Pancreas (tissue), 10 donors: ENCODE measurements around the gene HNRNPA0. TPM values are rescaled to one million over a fixed set of nuclear protein-coding genes. Genes with fewer than 3 reads are reported as not detected.

Source experiments
- ATAC-seq, 4 donors: fragments of 200-7000 bp; cut with Tn5 transposase; one replicate each; pipeline versions ENCODE4 v1.8.0 to v1.9.1; 2020; ENCODE audit warnings: mild to moderate bottlenecking in 4 of 4, moderate library complexity in 4 of 4
- DNase-seq, 6 donors: peaks; one replicate each; pipeline ENCODE4 v3.0.0-alpha.2; 2020
- FAIRE-seq: peaks from 2 replicates; lab custom pipeline; 2012; peaks lifted over from hg19 to GRCh38; lab: Jason Lieb, UNC
- H3K27ac ChIP-seq, 4 donors: fragments of 200-600 bp; sonication (generic); 1 replicate in 3 of 4; 2 replicates in 1 of 4; pipeline versions ENCODE4 v1.5.0 to v1.8.0; 2020
- H3K27me3 ChIP-seq, 4 donors: fragments of 200-600 bp; one replicate each; pipeline ENCODE4 v1.8.0; 2021
- H3K36me3 ChIP-seq, 3 donors: fragments of 200-600 bp; sonication (generic) in 1 of 3; one replicate each; pipeline versions ENCODE4 v1.5.0 to v1.8.0; 2020 to 2021
- H3K4me1 ChIP-seq, 3 donors: fragments of 200-600 bp; one replicate each; pipeline ENCODE4 v1.8.0; 2021
- H3K4me3 ChIP-seq, 4 donors: fragments of 200-600 bp; sonication (generic) in 2 of 4; one replicate each; pipeline versions ENCODE4 v1.5.0 to v1.8.0; 2020 to 2021
- H3K9me3 ChIP-seq, 4 donors: fragments of 200-600 bp; one replicate each; pipeline ENCODE4 v1.8.0; 2021
- CTCF ChIP-seq, 4 donors: fragments of 200-600 bp; sonication (generic) in 3 of 4; IDR thresholded peaks; one replicate each; pipeline versions ENCODE4 v1.5.0 to v1.8.0; 2021; ENCODE audit warnings: antibody characterized with exemption in 4 of 4
- WGBS, 2 donors: extraction: QIAGEN DNeasy Blood & Tissue Kit; methylation state at CpG; one replicate each; pipeline ENCODE4 v1.1.7; 2013; 5-methylcytosine and 5-hydroxymethylcytosine counted together
- intact Hi-C, 3 donors: fragments of 100-400 bp; cut with DNase I; formaldehyde crosslinking; loops; one replicate each; pipeline versions ENCODE4 v1.11.1 to v1.14.2; 2022
- polyA plus RNA-seq, 2 donors: library from polyadenylated mRNA; stranded (reverse); fragments of 200-250 nt; gene quantifications; one replicate each; pipeline ENCODE4 v1.2.3, GENCODE V29; 2013
- total RNA-seq, 6 donors: library from RNA; stranded (reverse); fragmentation: NEBNext Ultra II Directional in 4 of 6; extraction: Animal tissue kit (Norgen Biotek cat#: 25700) in 4 of 6; gene quantifications; one replicate each; pipeline versions ENCODE4 v1.2.1 to v1.2.4, GENCODE V29; 2021 to 2023
- donor health status: healthy with polysubstance abuse.
- donor health status: DM: no; HTN: no; CAD: no; lungs with moderate emphysema.
- donor health status: DM: no; HTN: no; CAD: no.
- donor health status: control.
- donor health status: control.
- donor health status: Bipolar disorder and iron deficiency.
- donor health status: DM: yes; HTN: yes; CAD: no.
- donor health status: DM: no; HTN: no; CAD: no.
- donor health status: DM: no; HTN: no; CAD: no.
- donor health status: DM: yes; HTN: yes; CAD: no.

Gene HNRNPA0
- total and polyA plus RNA-seq, 8 donors = 8.0 to 14.1 (median 12.2) TPM

GRCh38 chr5:137710086-137710485 lies 44.1 kb downstream of the HNRNPA0 start:
- no peak for FAIRE-seq
- intact Hi-C loops = no loop called here
- H3K4me1 ChIP-seq = peaks cover 0 to 10% (median 5%) of the 10 kb centered on the region in 3 donors
- no peaks in the 10 kb centered on the region for H3K9me3 ChIP-seq
- H3K27me3 ChIP-seq = no peaks in the 10 kb centered on the region
- no peak for TF ChIP-seq CTCF (IDR thresholded peaks at IDR 0.05)
- no peak for DNase-seq
- H3K4me3 ChIP-seq = no peak overlapping the region
- WGBS, 2 donors = 93 to 94% methylated on average over 5 of the region's 5 CpGs
- H3K27ac ChIP-seq = no peak overlapping the region
- no peak for ATAC-seq
- H3K36me3 ChIP-seq = no peaks in the 10 kb centered on the region

DNA sequence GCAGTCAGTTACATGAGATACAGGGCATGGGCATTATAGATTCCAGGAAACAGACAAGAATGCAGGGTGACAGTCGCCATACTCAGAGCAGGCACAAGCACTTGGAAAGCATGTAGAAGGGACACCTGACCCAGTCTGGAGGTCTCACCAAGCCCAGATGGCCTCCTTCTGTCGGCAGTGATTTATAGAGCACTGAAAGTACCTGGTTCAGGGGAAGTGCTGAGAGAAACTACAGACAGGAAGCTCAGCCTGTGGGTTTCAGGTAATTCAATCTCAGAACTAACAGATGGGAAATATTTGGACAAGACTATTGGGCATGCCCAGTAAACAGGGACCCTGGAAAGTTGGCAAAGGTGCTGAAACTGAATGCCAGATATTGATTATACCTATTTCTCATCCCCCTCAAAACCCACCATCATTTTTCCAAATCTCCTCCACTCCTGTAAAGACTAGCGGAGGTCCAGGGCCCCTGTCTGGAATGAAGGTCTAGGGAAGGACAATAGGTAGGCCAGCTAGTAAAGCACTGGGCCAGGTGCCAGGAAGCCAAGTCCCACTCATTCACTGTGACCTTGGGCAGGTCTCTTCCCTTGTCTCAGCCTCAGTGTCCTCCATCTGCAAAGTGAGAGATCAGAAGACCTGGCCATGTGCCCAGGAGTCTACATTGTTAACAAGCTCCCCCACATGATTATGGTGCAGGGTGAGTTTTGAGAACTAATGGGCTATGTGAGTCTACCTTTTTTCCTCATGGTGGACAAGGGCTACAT lies 45.2 kb downstream of the HNRNPA0 start:
- TF ChIP-seq CTCF (IDR thresholded peaks at IDR 0.05) = no peak
- DNase-seq (peak in 1 of 6 donors; percentile 32), FAIRE-seq (no peak), ATAC-seq (peak; percentile 39 to 73 (median 58))
- WGBS, 2 donors = 64 to 74% methylated on average over 3 of the region's 3 CpGs
- intact Hi-C loops = no loop called here
- peaks cover 0 to 10% (median 5%) of the 10 kb centered on the region in 3 donors for H3K4me1 ChIP-seq
- H3K27ac ChIP-seq = no peak overlapping the region
- no peaks in the 10 kb centered on the region for H3K27me3 ChIP-seq
- no peak overlapping the region for H3K4me3 ChIP-seq
- no peaks in the 10 kb centered on the region for H3K9me3 ChIP-seq
- H3K36me3 ChIP-seq = no peaks in the 10 kb centered on the region

DNA sequence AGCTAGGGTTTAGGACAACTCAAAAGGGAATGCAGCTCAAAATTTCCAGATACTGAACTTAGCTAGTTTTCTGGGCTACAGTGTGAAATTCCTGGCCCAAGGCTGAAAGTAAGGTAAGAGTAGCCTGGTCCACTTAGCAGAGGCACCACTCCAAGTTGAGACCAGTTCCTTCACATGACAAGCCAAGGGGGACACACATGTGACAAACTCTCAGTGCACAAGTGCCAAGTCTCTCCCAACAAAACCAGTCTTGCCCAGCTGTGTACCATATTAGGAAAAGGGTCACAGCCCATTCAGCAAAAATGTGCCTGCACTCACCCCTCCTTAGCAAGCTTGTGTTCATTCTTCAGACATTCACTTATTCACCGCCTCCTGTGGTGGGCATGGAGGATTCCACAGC lies 46.1 kb downstream of the HNRNPA0 start:
- DNase-seq (no peak), FAIRE-seq (no peak), ATAC-seq (no peak)
- WGBS, 2 donors = 96% methylated on average over 1 of the region's 1 CpG
- no peak for TF ChIP-seq CTCF (IDR thresholded peaks at IDR 0.05)
- Histone ChIP-seq H3K27ac (no peak overlapping the region), H3K4me3 (no peak overlapping the region), H3K36me3 (no peaks in the 10 kb centered on the region), H3K9me3 (no peaks in the 10 kb centered on the region), H3K27me3 (no peaks in the 10 kb centered on the region), H3K4me1 (peaks cover 0 to 10% (median 5%) of the 10 kb centered on the region in 3 donors)
- intact Hi-C loops = no loop called here

DNA sequence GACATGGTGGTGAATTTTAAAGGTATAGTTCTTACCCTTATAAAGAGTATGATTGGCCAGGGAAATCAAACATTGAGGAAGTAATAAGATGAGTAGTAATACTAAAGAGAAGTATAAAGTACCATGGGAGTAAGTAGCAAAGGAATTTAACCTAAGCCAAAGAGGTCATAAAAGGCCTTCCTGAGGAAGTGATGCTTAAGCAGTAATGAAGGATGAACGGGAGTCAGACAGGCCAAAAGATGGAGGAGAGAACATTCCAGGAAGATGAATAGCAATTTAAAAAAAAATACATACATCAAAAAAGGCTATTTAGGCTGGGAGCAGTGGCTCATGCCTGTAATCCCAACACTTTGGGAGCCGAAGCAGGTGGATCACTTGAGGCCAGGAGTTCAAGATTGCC lies 47.3 kb downstream of the HNRNPA0 start:
- Histone ChIP-seq H3K9me3 (no peaks in the 10 kb centered on the region), H3K4me1 (peaks cover 0 to 10% (median 5%) of the 10 kb centered on the region in 3 donors), H3K27me3 (no peaks in the 10 kb centered on the region), H3K4me3 (no peak overlapping the region), H3K36me3 (no peaks in the 10 kb centered on the region), H3K27ac (no peak overlapping the region)
- WGBS, 2 donors = 90 to 91% methylated on average over 2 of the region's 2 CpGs
- FAIRE-seq (no peak), DNase-seq (no peak), ATAC-seq (no peak)
- intact Hi-C loops = no loop called here
- TF ChIP-seq CTCF (IDR thresholded peaks at IDR 0.05) = no peak

DNA sequence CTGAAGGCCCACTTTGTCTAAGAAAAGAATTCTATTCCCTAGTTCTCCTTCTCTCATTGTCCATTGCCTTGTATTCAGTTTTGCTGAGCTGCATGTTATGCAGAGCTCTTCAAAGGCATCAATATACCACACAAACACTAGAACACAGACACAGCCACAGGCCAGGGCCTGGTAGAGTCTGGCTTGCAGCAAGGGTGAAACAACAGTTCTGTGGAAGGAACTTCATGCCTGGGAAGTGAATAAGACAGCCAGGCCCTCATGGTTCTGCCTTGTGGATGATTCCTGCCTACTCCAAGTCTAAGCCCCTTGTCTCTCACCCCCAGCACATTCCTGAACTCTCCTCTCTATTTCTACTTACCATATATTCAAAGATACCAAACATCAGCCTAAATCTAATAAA lies 49.1 kb downstream of the HNRNPA0 start:
- FAIRE-seq (no peak), DNase-seq (no peak), ATAC-seq (no peak)
- Histone ChIP-seq H3K27me3 (no peaks in the 10 kb centered on the region), H3K27ac (no peak overlapping the region), H3K4me1 (peaks cover 0 to 7% (median 0%) of the 10 kb centered on the region in 3 donors), H3K36me3 (no peaks in the 10 kb centered on the region), H3K4me3 (no peak overlapping the region), H3K9me3 (no peaks in the 10 kb centered on the region)
- TF ChIP-seq CTCF (IDR thresholded peaks at IDR 0.05) = no peak
- intact Hi-C loops = no loop called here
